ENCODE results near the gene COG5.

DNA sequence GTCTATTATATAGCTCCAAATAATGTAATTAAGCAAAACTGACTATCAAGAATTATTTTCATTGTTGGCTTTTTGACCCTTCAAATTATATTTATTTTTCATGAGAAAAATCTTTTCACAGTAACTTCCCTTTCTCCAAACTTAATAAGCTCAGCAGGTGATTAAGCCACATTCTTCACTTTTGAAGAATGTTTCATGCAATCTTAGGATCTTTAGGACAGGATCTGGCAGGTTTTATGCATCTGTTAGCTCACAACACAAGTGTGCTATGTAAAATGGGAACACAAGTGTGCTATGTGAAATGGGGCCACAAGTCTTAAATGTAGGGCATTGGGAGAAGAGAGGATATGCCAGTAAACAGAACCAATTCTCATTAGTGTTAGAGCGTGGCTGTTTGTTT lies 42.6 kb upstream of the COG5 start:
- TF ChIP-seq, protein P1, sequence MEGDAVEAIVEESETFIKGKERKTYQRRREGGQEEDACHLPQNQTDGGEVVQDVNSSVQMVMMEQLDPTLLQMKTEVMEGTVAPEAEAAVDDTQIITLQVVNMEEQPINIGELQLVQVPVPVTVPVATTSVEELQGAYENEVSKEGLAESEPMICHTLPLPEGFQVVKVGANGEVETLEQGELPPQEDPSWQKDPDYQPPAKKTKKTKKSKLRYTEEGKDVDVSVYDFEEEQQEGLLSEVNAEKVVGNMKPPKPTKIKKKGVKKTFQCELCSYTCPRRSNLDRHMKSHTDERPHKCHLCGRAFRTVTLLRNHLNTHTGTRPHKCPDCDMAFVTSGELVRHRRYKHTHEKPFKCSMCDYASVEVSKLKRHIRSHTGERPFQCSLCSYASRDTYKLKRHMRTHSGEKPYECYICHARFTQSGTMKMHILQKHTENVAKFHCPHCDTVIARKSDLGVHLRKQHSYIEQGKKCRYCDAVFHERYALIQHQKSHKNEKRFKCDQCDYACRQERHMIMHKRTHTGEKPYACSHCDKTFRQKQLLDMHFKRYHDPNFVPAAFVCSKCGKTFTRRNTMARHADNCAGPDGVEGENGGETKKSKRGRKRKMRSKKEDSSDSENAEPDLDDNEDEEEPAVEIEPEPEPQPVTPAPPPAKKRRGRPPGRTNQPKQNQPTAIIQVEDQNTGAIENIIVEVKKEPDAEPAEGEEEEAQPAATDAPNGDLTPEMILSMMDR (IDR thresholded peaks at IDR 0.05 in 8 of 11, conservative IDR thresholded peaks at IDR 0.05 in 3 of 11) = no peak
- TF ChIP-seq POLR2AphosphoS5 (IDR thresholded peaks at IDR 0.05) (no peak), POLR2A (IDR thresholded peaks at IDR 0.05) (no peak)
